ENCODE measurements around the gene BUD13.

GRCh38 chr11:116788534-116788933 is 15.7 kb upstream of the BUD13 start:
- TF ChIP-seq POLR2A (IDR thresholded peaks at IDR 0.05; ENCODE audit: low read length), result no peak
- no peak for TF ChIP-seq GATA1 (IDR thresholded peaks at IDR 0.05; ENCODE audit: low read depth, low read length)
